HG02763 (cell line): ENCODE results near the gene TNRC6C.

Experiments
- ATAC-seq: cut with Tn5 transposase; IDR thresholded peaks from one replicate; pipeline ENCODE4 v1.9.1; 2021; ENCODE audit warnings: mild to moderate bottlenecking, moderate library complexity; ENCODE audit not compliant: unreplicated experiment

Gene TNRC6C

GRCh38 chr17:78012428-78012827 lies 53.9 kb downstream of the TNRC6C start:
- no peak for ATAC-seq

GRCh38 chr17:78013683-78014467 lies 55.4 kb downstream of the TNRC6C start:
- ATAC-seq = no peak

GRCh38 chr17:78014646-78015045 lies 56.1 kb downstream of the TNRC6C start:
- ATAC-seq = no peak

- ATAC-seq = no peak
These were observed 58.3 kb downstream of the TNRC6C start for GRCh38 chr17:78016852-78017251.

DNA sequence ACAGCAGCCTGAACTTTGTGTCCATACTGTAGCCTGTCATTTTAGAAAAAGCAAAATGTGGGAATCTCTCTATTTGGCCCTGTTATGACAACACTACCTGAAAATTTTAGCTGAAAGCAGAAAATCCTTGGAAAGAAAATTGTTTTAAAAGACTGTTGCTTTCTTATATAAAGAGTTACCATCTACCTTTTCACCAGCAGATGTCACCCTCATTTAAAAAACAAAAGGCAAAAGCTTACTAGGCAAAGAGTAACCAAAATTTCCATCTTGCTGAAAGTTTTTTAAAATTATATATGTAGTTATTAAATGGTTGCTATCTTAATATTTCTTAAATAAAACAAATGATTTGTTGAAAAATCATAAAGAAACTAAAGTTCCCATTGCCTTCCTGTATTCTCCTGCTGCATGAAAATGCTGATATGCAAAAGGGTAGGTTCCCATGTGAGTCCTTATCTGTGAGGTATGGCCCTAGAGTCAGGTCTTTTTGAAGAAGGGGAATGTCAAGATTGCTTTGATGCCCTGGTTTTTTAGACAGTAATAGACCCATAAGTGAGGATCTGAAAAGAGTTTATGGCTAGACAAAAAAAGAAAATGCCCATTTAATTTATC lies 61.0 kb downstream of the TNRC6C start:
- ATAC-seq = no peak

GRCh38 chr17:78019976-78020716 lies 61.6 kb downstream of the TNRC6C start:
- peak; percentile 59 for ATAC-seq

DNA sequence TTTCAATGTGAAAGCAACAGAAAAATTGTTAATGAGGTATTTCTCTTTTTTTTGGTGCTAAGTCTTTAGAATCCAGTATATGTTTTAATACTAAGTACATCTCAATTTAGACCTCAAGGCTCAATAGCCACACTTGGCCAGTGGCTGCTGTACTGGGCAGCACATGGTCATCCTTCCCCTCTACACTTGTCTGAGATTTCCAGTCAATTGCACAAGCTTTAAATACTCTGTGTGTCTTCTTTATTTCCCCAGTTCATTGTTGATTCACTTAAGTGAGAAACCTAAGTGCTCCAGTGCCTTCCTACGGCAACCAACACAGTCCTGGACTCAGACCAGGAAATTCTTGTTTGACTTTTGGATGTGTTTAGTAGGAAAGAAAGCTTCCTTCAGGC lies 62.2 kb downstream of the TNRC6C start:
- ATAC-seq = no peak

GRCh38 chr17:78022425-78022824 lies 63.9 kb downstream of the TNRC6C start:
- no peak for ATAC-seq

GRCh38 chr17:78023042-78023441 lies 64.5 kb downstream of the TNRC6C start:
- ATAC-seq = no peak

GRCh38 chr17:78026381-78026780 lies 67.9 kb downstream of the TNRC6C start:
- no peak for ATAC-seq

- ATAC-seq = no peak
These were observed 68.6 kb downstream of the TNRC6C start for GRCh38 chr17:78027121-78027520.

GRCh38 chr17:78029697-78030096 lies 71.2 kb downstream of the TNRC6C start:
- ATAC-seq = no peak

DNA sequence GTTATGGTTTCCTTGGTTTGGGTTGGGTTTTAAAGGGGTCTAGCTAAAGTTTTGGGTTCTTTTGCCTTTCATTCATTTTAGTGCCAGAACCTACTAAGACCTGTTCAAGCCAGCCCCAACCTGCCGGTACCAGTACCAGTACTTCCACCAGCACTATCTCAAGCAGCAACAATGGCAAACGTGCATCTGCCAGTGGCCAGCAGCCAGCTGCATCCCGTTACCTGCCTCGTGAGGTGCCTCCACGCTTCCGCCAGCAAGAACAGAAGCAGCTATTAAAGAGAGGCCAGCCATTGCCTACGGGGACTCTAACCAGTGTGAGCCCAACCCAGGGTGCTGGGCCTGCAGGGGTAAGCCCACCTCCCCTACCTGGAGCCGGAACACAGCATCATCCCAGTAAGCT lies 72.9 kb downstream of the TNRC6C start:
- no peak for ATAC-seq

DNA sequence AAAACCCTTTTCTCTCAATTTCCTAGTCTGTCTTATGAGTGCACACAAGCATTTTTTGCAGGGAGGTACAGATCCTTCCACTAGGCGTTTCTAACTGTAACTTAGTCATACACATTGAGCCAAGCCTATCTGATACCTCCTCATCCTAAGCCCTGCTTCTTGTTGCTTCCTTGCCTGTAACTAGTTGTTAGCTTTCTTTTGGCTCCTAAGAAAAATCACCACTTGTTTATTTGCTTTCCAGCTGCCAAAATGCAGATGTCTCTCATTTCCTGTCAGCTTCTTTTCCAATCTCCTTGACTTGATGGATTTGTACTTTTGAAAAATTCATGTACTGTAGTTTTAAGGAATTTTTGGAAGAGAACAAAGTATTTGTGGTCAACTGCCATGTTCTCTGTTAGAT lies 73.7 kb downstream of the TNRC6C start:
- ATAC-seq = no peak

- ATAC-seq = no peak
These were observed 76.1 kb downstream of the TNRC6C start for GRCh38 chr17:78034429-78035091.

DNA sequence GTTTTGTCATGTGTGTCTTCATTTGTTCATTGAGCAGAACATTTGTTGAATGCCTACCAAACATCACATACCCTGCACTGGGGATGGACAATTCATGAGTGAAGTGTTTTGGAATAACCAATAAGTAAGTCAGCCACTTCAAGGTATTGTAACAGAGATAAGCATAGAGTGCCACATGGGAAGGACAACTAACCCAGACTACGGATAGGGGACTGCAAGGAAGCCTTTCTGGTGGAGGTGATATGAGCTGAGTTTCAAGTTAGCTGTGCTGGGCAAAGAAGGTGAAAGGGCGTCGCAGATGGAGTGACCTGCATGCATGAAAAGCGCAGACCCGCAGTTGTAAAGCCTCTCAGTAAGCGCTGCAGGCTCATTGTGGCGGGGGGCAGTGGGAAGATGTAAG lies 78.8 kb downstream of the TNRC6C start:
- ATAC-seq = no peak

DNA sequence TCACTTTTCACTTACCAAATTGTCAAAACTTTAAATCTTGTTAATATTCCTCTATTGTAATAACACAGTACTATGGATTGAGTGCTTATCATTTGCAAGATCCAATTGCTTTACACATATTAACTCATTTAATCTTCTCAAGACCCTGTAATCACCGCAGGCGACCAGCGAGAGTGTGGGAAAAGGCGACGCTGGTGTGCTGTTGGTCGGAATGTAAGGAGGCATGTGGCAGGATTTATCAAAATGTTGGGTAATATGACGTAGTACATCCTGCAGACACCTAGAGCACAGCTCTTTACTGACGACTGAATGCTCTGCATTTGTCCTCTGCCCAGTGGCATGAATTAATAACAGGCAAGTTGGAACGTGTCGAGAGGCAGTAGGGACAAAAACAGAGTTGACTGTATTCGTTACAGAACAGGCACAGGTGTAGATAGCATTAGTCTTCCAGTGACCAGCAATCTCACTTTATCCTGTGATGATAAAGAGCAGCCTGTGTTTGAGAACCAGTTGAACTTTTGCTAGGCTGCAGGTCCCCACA lies 80.3 kb downstream of the TNRC6C start:
- no peak for ATAC-seq

DNA sequence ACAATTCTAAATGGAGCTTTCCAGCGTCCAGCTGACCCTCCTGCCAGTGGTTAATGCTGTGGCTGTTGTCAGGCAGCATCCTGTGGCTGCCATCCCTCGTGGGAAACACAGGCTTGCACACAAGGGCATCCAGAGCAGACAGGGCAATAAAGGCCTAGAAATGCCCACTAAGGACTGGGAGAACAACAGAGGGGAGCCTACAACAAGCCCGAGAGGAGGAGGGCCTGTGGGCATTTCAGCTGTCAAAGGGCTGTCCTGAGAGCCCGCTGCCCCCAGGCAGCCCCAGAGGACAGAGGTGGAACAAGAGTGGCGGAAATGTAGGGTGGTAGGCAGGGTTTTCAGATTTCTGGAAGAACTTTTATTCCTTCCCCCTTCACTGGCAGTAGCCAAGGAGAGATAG lies 81.1 kb downstream of the TNRC6C start:
- ATAC-seq = no peak

GRCh38 chr17:78040440-78041385 lies 82.2 kb downstream of the TNRC6C start:
- ATAC-seq = no peak
